Activated effector memory CD4-positive, alpha-beta T cell treated with Interleukin-2 at 50 U/mL for 16 hours (primary cell): ENCODE data around the gene PCMT1.
"Not testable (repeated sequence)": the region's sequence is repeated elsewhere in the genome, so short reads cannot be mapped to it uniquely, and the experiment has no call there.

Source experiments
- DNase-seq: peaks from one replicate; pipeline ENCODE4 v3.0.0-alpha.2; 2020

The PCMT1 gene

GRCh38 chr6:149751239-149751638 is 1.7 kb downstream of the PCMT1 start:
- DNase-seq, result no peak

GRCh38 chr6:149751920-149752319 is 2.4 kb downstream of the PCMT1 start:
- DNase-seq, result not testable (repeated sequence)

GRCh38 chr6:149752600-149753373 is 3.2 kb downstream of the PCMT1 start:
- DNase-seq, result no peak

DNA sequence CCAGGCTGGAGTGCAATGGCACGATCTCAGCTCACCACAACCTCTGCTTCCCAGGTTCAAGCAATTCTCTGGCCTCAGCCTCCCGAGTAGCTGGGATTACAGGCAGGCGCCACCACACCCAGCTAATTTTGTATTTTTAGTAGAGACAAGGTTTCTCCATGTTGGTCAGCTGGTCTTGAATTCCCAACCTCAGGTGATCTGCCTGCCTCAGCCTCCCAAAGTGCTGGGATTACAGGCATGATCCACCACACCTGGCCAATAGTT is 3.8 kb downstream of the PCMT1 start:
- DNase-seq, result not testable (repeated sequence)

DNA sequence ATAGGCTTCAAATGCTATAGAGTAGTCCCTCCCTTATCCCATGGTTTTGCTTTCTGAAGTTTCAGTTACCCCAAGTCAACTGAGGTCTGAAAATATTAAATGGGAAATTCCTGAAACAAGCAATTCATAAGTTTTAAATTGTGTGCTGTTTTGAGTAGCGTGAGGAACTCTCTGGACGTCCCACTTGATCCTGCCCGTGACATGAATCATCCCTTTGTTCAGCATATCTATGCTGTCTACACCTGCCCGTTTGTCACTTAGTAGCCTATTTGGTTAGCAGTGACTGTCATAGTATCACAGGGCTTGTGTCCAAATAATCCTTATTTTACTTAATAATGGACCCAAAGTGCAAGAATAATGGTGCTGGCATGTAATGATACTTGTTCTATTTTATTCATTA is 5.0 kb downstream of the PCMT1 start:
- DNase-seq, result no peak

- no peak for DNase-seq
These were observed 6.0 kb downstream of the PCMT1 start for GRCh38 chr6:149755300-149756260.

- no peak for DNase-seq
These were observed 6.7 kb downstream of the PCMT1 start for GRCh38 chr6:149756261-149756636.

DNA sequence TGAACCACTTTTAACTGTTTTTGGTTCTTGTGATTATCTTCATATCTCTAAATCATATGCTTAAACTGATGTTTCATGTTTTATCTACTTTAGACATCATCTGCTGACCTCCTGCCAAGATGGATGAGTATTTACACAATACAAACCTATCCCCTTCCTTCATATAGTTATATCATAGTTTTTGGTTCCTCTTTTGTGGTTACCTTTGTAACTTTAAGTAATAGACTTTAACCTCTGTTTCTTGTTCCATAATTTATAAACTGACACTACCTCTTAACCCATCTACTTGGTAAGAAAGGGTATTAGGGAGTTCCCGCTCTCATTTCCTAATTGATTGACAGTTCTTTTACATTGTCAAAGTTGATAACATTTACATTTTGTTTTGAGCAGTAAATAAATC is 11.9 kb downstream of the PCMT1 start:
- DNase-seq, result no peak

DNA sequence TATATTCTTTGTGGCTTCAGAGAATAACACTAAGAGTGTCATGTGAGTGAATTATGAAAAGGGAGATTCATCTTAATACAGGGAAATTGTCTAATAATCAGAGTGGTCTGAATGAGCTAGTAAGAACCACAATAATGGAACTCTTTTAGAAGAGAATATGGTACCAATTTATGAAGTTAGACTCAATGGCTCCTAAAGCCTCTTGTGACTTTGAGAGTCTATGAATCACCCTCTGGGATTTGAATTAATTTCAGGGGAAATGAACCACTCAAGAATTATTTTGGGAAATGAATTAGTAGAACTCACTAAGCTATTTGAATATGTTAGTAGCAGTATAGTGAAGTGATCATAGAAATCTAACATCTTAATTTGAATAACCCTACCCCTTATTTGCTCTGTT is 14.3 kb downstream of the PCMT1 start:
- no peak for DNase-seq

- no peak for DNase-seq
These were observed 16.7 kb downstream of the PCMT1 start for GRCh38 chr6:149766156-149766769.

- no peak for DNase-seq
These were observed 20.1 kb downstream of the PCMT1 start for GRCh38 chr6:149769676-149770075.

DNA sequence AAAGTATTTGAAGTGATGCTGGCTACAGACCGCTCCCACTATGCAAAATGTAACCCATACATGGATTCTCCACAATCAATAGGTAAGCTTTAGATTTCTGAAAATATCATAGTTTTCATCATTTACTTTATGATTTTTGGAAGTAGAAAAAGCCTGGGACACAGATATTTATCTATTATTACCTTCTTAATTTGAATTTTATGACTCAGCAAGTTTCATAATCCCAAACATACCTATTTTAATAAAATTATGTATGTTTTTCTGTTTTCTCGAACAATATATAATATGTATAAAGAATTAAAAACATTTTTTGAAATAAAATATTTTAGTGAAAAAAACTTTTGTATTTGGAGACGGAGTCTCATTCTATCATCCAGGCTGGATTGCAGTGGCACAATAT is 21.6 kb downstream of the PCMT1 start:
- no peak for DNase-seq

- no peak for DNase-seq
These were observed 22.4 kb downstream of the PCMT1 start for GRCh38 chr6:149771925-149772324.

- DNase-seq, result no peak
These were observed 28.1 kb downstream of the PCMT1 start for GRCh38 chr6:149777624-149778023.

GRCh38 chr6:149779644-149779963 is 30.1 kb downstream of the PCMT1 start:
- DNase-seq, result no peak

DNA sequence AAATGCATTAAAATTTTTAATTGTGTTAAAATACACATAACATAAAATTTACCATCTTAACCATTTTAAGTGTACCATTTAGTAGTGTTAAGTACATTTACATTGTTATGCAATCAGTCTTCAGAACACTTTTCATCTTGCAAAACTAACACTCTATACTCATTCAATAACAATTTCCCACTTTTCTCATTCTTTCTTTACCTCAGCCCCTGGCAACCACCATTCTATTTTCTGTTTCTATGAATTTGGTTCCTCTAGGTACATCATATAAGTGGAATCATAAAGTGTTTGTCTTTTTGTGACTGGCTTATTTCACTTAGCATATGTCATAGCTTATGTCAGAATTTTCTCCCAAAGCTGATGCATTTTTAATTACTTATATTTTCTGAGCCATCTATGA is 32.2 kb downstream of the PCMT1 start:
- no peak for DNase-seq

GRCh38 chr6:149782337-149782736 is 32.8 kb downstream of the PCMT1 start:
- DNase-seq, result no peak

DNA sequence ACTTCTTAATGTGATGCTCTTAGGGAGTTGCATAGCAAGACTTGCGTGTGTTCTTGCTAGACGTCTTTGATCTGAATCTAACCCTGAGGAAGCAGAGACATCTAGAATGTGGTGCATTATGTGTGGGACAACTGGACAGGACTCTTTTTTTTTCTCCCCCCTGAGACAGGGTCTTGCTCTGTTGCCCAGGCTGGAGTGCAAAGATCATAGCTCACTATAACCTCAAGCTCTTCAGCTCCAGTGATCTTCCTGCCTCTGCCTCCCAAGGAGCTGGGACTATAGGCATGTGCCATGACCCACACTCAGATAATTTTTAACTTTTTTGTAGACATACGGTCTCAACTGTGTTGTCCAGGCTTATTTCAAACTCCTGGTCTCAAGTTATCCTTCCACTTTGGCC is 34.0 kb downstream of the PCMT1 start:
- DNase-seq, result no peak

- no peak for DNase-seq
These were observed 56.6 kb downstream of the PCMT1 start for GRCh38 chr6:149806127-149806526.

DNA sequence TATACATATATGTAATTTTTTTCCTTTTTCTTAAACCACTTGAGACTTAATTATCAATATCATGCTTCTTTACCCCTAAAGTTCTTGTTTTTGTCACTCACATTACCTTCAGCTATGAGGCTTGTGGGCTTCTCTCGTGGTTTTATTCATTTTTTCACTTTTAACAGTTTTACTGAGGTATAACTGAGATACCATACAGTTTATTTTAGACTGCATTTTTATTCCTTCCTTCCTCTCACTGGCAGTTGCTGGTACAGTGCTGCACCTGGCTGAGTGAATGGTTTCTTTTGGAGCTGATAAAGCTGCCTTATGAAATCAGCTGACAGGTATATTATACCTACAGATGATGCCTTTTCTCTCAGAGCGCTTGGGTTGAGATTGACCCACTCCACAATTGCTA is 60.3 kb downstream of the PCMT1 start:
- no peak for DNase-seq

DNA sequence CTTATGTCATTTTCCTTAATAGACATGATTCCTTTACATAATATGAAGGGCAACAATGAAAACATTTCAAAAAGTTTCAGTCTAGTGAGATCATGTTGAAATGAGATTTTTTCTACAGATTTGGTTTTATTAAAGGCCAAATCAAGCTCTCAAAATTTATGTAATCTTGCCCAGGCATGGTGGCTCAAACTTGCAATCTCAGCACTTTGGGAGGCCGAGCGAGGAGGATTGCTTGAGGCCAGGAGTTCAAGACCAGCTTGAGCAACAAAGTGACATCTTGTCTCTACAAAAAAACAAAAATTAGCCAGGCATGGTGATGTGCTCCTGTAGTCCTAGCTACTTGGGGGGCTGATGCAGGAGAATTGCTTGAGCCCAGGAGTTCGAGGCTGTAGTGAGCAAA is 63.8 kb downstream of the PCMT1 start:
- DNase-seq, result no peak

GRCh38 chr6:149815788-149816187 is 66.2 kb downstream of the PCMT1 start:
- no peak for DNase-seq

- DNase-seq, result no peak
These were observed 71.0 kb downstream of the PCMT1 start for GRCh38 chr6:149820506-149820905.

DNA sequence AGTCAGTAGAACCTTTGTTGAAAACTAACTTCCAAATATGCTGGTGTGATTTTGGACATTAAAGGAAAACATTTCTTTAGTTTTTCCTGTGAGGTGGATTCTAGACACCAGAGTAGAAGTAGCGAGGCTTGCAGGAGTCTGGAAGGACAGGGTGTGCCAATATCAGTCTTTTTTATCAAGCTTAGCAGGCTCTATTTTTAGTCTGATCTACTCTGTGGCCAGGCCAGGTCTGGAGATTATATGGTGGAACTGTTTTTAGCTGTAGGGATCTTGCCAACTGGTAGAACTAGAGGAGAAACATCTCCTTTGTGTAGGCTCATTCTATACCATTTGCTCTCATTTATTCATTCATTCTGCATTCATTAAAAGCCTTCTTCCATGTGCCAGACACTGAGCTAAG is 72.0 kb downstream of the PCMT1 start:
- DNase-seq, result no peak
